SK-N-MC (cell line): Measurements from ENCODE around the gene HDHD5.

ENCODE experiments used
- EZH2 ChIP-seq: fragments of 200-600 bp; sonication (generic); IDR thresholded peaks from one replicate; pipeline ENCODE4 v1.6.1; 2017; ENCODE audit warnings: antibody characterized with exemption
- FOXP2 ChIP-seq: optimal IDR thresholded peaks from 2 replicates; pipeline ENCODE3; 2011; ENCODE audit warnings: mild to moderate bottlenecking, moderate library complexity; ENCODE audit not compliant: insufficient read depth; ENCODE audit errors: extremely low read length, control extremely low read depth
- POLR2AphosphoS5 ChIP-seq: IDR thresholded peaks from 2 replicates; pipeline ENCODE4 v1.6.1; 2012; ENCODE audit warnings: mild to moderate bottlenecking, low read depth, low read length, borderline replicate concordance

DNA sequence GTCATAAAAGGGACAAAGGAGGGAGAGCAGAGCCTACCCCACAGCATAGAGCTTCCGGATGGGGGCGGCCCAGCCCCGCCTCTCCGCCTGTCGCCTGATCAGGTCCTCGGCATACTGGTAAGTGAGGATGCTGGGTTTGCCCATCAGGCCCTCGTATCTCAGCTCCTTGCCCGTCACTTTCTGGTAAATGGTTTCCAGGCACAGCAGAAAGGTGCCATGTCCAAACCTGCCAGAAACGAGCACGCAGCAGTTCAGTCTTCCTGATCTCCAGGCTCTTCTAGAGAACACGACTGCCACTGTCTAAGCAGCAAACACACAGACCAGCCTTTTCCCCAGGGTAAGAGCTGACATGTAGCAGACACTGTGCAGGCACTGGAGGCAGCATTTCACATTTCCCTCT lies 20.6 kb downstream of the HDHD5 start:
- TF ChIP-seq EZH2 (no peak), POLR2AphosphoS5 (no peak), FOXP2 (no peak)
